ENCODE data around the gene PTPN6. TPM values are rescaled to one million over a fixed set of nuclear protein-coding genes. Genes with fewer than 3 reads are reported as not detected.

The PTPN6 gene
- total and polyA plus RNA-seq, 2 of the 13 experiments (the other 11 are each of a cell fraction or from before 2014, with no cell fraction given): 10.5 to 10.6 TPM

GRCh38 chr12:6943722-6944380 lies 7.3 kb upstream of the PTPN6 start, which contains the start of the genes C12orf57 and RNU7-1 (continued):
- TF ChIP-seq, protein P1, sequence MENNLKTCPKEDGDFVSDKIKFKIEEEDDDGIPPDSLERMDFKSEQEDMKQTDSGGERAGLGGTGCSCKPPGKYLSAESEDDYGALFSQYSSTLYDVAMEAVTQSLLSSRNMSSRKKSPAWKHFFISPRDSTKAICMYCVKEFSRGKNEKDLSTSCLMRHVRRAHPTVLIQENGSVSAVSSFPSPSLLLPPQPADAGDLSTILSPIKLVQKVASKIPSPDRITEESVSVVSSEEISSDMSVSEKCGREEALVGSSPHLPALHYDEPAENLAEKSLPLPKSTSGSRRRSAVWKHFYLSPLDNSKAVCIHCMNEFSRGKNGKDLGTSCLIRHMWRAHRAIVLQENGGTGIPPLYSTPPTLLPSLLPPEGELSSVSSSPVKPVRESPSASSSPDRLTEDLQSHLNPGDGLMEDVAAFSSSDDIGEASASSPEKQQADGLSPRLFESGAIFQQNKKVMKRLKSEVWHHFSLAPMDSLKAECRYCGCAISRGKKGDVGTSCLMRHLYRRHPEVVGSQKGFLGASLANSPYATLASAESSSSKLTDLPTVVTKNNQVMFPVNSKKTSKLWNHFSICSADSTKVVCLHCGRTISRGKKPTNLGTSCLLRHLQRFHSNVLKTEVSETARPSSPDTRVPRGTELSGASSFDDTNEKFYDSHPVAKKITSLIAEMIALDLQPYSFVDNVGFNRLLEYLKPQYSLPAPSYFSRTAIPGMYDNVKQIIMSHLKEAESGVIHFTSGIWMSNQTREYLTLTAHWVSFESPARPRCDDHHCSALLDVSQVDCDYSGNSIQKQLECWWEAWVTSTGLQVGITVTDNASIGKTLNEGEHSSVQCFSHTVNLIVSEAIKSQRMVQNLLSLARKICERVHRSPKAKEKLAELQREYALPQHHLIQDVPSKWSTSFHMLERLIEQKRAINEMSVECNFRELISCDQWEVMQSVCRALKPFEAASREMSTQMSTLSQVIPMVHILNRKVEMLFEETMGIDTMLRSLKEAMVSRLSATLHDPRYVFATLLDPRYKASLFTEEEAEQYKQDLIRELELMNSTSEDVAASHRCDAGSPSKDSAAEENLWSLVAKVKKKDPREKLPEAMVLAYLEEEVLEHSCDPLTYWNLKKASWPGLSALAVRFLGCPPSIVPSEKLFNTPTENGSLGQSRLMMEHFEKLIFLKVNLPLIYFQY (CRISPR knock-in tag; IDR thresholded peaks at IDR 0.05; ENCODE audit: borderline replicate concordance): peak; percentile 81; the same call in 1 of the 2 replicates
- TF ChIP-seq MATR3 (CRISPR knock-in tag; IDR thresholded peaks at IDR 0.05): no peak
- TF ChIP-seq NRL (CRISPR knock-in tag; IDR thresholded peaks at IDR 0.05; ENCODE audit: borderline replicate concordance): peak; percentile 32; the same call in 1 of the 2 replicates
- peak; percentile 89; the same call in 1 of the 2 replicates for TF ChIP-seq ZNF180 (CRISPR knock-in tag; IDR thresholded peaks at IDR 0.05; ENCODE audit: borderline replicate concordance, low read depth)
- no peak for TF ChIP-seq ARNT (IDR thresholded peaks at IDR 0.05)
- peak; percentile 60 for TF ChIP-seq NFYC (CRISPR knock-in tag; IDR thresholded peaks at IDR 0.05)
- TF ChIP-seq ONECUT2 (CRISPR knock-in tag; IDR thresholded peaks at IDR 0.05): no peak
- TF ChIP-seq ZUFSP (CRISPR knock-in tag; IDR thresholded peaks at IDR 0.05; ENCODE audit: borderline replicate concordance): no peak
- TF ChIP-seq NFKB2 (CRISPR knock-in tag; IDR thresholded peaks at IDR 0.05; ENCODE audit: borderline replicate concordance): no peak
- peak; percentile 52; the same call in 1 of the 2 replicates for TF ChIP-seq RXRA (CRISPR knock-in tag; IDR thresholded peaks at IDR 0.05)
- TF ChIP-seq, protein P2, sequence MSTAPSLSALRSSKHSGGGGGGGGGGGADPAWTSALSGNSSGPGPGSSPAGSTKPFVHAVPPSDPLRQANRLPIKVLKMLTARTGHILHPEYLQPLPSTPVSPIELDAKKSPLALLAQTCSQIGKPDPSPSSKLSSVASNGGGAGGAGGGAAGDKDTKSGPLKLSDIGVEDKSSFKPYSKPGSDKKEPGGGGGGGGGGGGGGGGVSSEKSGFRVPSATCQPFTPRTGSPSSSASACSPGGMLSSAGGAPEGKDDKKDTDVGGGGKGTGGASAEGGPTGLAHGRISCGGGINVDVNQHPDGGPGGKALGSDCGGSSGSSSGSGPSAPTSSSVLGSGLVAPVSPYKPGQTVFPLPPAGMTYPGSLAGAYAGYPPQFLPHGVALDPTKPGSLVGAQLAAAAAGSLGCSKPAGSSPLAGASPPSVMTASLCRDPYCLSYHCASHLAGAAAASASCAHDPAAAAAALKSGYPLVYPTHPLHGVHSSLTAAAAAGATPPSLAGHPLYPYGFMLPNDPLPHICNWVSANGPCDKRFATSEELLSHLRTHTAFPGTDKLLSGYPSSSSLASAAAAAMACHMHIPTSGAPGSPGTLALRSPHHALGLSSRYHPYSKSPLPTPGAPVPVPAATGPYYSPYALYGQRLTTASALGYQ (CRISPR knock-in tag; IDR thresholded peaks at IDR 0.05): peak; percentile 74; the same call in 1 of the 2 replicates
- no peak for TF ChIP-seq TRAFD1 (CRISPR knock-in tag; IDR thresholded peaks at IDR 0.05; ENCODE audit: borderline replicate concordance)
